ENCODE data around the gene HLA-DRA. TPM values are rescaled to one million over a fixed set of nuclear protein-coding genes. Genes with fewer than 3 reads are reported as not detected.
A peak's percentile ranks its signal among the peaks of the same experiment; 100 is the strongest.

The HLA-DRA gene
- total RNA-seq = 100 to 1,000 TPM in 2 of 3 donors, 10 to 100 TPM in 1; 69.0 to 333 (median 115) TPM
- long read RNA-seq, donor 1, transcript HLA-DRA-202 (5 exons, 1,280 nt) = major isoform, 41 of 46 reads
- long read RNA-seq, donor 1, partial matches to known transcripts = 4 of 46 reads
- long read RNA-seq, donor 1, other reads (novel, unspliced or antisense) = 0 of 46 reads
- long read RNA-seq, donor 2, transcript HLA-DRA-202 (5 exons, 1,280 nt) = major isoform, 314 of 340 reads
- long read RNA-seq, donor 2, partial matches to known transcripts = 14 of 340 reads
- long read RNA-seq, donor 2, other reads (novel, unspliced or antisense) = 12 of 340 reads

DNA sequence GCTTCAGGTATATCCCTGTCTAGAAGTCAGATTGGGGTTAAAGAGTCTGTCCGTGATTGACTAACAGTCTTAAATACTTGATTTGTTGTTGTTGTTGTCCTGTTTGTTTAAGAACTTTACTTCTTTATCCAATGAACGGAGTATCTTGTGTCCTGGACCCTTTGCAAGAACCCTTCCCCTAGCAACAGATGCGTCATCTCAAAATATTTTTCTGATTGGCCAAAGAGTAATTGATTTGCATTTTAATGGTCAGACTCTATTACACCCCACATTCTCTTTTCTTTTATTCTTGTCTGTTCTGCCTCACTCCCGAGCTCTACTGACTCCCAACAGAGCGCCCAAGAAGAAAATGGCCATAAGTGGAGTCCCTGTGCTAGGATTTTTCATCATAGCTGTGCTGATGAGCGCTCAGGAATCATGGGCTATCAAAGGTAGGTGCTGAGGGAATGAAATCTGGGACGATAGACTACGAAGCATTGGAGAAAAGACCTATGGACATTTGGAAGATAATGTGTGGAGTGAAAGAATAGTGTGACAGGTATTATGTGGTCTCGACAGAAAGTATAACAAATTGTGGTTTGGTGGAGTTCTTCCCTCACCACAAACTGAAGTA, at the start of gene HLA-DRA:
Gene HLA-DRA (plus strand): TSS at position 286 of the 613 bp plus-strand sequence. CDS start 64 bp downstream, at position 350.
- peak in 1 of 3 donors; percentile 39 for DNase-seq
- peak; percentile 91 for ATAC-seq
- Histone ChIP-seq H3K36me3 (ENCODE audit: low read depth) (no peaks in the 10 kb centered on the region), H3K4me1 (ENCODE audit: low read depth) (no peaks in the 10 kb centered on the region), H3K9me3 (no peaks in the 10 kb centered on the region), H3K4me3 (no peak within 1 kb of the TSS)
- TF ChIP-seq, protein P1, sequence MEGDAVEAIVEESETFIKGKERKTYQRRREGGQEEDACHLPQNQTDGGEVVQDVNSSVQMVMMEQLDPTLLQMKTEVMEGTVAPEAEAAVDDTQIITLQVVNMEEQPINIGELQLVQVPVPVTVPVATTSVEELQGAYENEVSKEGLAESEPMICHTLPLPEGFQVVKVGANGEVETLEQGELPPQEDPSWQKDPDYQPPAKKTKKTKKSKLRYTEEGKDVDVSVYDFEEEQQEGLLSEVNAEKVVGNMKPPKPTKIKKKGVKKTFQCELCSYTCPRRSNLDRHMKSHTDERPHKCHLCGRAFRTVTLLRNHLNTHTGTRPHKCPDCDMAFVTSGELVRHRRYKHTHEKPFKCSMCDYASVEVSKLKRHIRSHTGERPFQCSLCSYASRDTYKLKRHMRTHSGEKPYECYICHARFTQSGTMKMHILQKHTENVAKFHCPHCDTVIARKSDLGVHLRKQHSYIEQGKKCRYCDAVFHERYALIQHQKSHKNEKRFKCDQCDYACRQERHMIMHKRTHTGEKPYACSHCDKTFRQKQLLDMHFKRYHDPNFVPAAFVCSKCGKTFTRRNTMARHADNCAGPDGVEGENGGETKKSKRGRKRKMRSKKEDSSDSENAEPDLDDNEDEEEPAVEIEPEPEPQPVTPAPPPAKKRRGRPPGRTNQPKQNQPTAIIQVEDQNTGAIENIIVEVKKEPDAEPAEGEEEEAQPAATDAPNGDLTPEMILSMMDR (IDR thresholded peaks at IDR 0.05) = no peak
- intact Hi-C loops (cut with DNase I, micrococcal nuclease) = no loop called here

DNA sequence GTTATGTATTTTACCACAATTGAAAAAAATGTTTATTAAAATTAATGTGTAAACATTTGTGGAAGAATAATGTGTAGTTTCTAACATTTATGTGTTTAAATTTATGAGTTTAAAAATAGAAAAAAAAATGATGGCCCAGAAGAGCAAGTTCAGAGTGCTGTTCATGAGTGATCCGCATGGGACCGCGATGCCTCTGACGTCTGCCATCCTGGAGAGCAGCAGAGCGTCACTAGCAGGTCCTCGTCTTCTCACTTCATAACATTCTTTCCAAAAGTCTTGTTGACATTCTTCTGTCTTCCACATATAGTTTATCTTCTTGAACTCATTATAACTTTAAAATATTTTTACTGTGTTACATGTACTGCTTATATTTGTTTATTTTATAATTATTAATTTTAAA, 48.2 kb upstream of the HLA-DRA start:
- ATAC-seq = no peak
- no peak overlapping the region for H3K4me3 ChIP-seq
- intact Hi-C loops (cut with DNase I, micrococcal nuclease) = no loop called here

DNA sequence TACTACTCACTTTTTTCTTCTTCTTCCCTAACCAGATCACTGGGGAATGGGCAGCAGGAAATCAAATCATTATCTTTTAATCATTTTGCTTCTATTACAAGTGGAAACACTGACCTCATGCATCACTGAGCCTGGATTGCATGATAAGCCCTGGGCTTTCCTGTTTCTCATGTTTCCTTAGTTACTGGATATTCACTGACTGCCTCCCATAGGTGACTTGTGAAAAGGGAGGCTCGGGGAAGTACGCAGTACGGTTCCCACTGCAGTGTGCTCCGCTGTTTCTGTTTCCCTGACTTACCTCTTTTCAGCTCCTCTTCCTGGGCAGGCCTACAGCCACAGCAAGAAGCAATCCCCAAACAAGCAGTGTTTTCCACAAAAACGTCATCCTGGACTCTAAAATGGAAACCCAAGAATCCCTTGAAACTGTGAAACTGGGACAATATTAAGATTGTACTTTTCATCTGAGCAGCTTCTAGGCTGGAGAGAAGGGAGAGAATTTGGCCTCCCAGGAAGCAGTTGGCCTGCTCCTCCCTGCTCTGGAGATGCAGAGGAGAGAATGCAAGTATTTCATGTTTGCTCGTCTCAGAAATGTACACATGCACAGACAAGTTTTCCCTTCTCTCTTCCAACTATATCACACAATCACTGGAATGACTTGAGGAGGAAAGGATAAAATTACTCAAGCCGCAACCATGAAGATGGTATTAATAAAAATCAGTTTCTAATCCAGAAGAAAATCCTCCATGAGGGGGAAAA, 45.8 kb upstream of the HLA-DRA start:
- DNase-seq = no peak
- H3K9me3 ChIP-seq = no peaks in the 10 kb centered on the region
- no peak for ATAC-seq
- TF ChIP-seq, protein P1 (IDR thresholded peaks at IDR 0.05) = no peak
- intact Hi-C loops (cut with DNase I, micrococcal nuclease) = no loop called here
- H3K4me1 ChIP-seq (ENCODE audit: low read depth) = no peaks in the 10 kb centered on the region
- H3K36me3 ChIP-seq (ENCODE audit: low read depth) = no peaks in the 10 kb centered on the region
- no peak overlapping the region for H3K4me3 ChIP-seq

More for the DNA sequence above, 48.2 kb upstream of the HLA-DRA start:
- DNase-seq = no peak
- Histone ChIP-seq H3K4me1 (ENCODE audit: low read depth) (no peaks in the 10 kb centered on the region), H3K9me3 (no peaks in the 10 kb centered on the region), H3K36me3 (ENCODE audit: low read depth) (no peaks in the 10 kb centered on the region)
- TF ChIP-seq, protein P1 (IDR thresholded peaks at IDR 0.05) = no peak

DNA sequence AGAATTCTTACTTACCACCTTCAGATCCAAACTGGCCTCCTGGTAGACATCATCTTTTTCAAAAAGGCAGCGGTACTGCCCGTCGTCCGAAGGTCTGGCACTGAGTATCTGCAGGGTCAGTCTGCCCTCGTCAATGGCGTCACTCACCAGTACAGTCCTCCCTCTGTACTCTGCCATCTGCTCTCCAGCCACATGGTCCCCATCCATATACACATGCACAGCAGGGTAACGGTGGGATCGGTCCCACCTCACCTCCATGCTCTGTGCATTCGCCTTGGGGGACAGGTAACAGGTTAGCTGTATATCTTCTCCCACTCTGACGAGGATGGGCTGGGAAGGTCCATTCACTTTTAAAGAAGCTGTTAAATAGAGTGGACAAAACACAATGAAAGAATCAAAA, 43.7 kb upstream of the HLA-DRA start:
- H3K9me3 ChIP-seq = no peaks in the 10 kb centered on the region
- ATAC-seq (no peak), DNase-seq (no peak)
- TF ChIP-seq, protein P1 (IDR thresholded peaks at IDR 0.05) = no peak
- intact Hi-C loops (cut with DNase I, micrococcal nuclease) = no loop called here
- H3K36me3 ChIP-seq (ENCODE audit: low read depth) = no peaks in the 10 kb centered on the region
- H3K4me1 ChIP-seq (ENCODE audit: low read depth) = no peaks in the 10 kb centered on the region
- no peak overlapping the region for H3K4me3 ChIP-seq

DNA sequence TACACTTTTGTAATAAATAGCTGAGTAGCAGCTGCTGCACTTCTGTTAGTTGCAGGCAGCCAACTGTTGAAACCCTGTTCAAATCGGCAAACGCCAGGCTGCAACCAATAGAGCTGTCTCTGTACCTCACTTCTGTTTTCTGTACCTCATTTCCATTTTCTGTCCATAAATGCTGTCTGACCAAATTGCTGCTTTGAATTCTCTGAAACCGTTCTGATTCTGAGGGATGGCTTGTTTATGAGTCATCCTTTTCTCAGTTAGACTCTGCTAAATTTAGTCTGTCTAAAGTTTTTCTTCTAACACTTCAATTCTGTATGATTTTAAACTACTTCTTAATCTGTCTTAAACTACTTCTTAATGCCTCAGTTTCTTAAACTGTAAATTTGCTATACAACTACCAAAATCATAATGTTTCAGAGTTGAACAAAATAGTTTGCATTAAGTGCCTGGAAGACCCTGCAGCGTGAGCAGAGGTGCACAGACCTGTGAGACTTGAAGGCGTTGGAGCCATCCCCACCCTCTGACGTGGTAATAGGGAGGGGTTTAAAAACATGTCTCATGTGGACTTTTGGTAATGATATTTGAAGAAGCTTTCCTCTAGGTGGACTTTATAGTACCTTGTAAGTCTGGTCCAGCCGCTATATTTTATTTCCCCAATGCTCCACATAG, 42.3 kb upstream of the HLA-DRA start:
- H3K36me3 ChIP-seq (ENCODE audit: low read depth) = no peaks in the 10 kb centered on the region
- no peak overlapping the region for H3K4me3 ChIP-seq
- TF ChIP-seq, protein P1 (IDR thresholded peaks at IDR 0.05) = no peak
- no peaks in the 10 kb centered on the region for H3K9me3 ChIP-seq
- DNase-seq (no peak), ATAC-seq (peak; percentile 15)
- intact Hi-C loops (cut with DNase I, micrococcal nuclease) = no loop called here
- H3K4me1 ChIP-seq (ENCODE audit: low read depth) = no peaks in the 10 kb centered on the region
